ENCODE measurements around the gene AFAP1L1. TPM values are rescaled to one million over a fixed set of nuclear protein-coding genes. Genes with fewer than 3 reads are reported as not detected.

AFAP1L1 gene
- total and polyA plus RNA-seq, 2 of the 13 experiments (the other 11 are each of a cell fraction or from before 2014, with no cell fraction given) = 0.38 to 1.0 TPM

DNA sequence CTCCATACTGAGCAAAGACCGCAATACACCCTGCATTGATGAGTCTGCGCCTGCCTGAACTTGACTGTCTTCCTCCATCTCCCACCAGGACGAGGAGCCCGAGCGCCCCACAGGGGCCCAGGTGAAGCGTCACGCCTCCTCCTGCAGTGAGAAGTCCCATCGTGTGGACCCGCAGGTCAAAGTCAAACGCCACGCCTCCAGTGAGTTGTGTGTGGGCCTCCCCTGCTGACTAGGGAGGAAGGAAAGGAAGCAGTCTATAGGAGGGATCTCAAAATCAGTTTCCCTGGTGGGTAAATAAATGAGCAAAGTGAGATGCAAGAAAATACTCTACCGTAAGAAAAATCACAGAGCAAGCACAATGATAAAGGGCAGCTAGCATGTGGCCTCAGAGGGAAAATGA is 50.9 kb downstream of the AFAP1L1 start (continued):
- TF ChIP-seq ASH2L (IDR thresholded peaks at IDR 0.05; ENCODE audit: insufficient read length, low read depth, low read length) (peak; percentile 63), ZNF382 (CRISPR knock-in tag; IDR thresholded peaks at IDR 0.05; ENCODE audit: borderline replicate concordance) (no peak), ZBTB4 (CRISPR knock-in tag; IDR thresholded peaks at IDR 0.05; ENCODE audit: borderline replicate concordance) (no peak), ZXDC (CRISPR knock-in tag; IDR thresholded peaks at IDR 0.05) (no peak), ZNF891 (CRISPR knock-in tag; IDR thresholded peaks at IDR 0.05) (no peak), FOXA1 (IDR thresholded peaks at IDR 0.05) (no peak), FOXA1 (CRISPR knock-in tag; IDR thresholded peaks at IDR 0.05) (peak; percentile 12; the same call in 1 of the 2 replicates), ZNF570 (CRISPR knock-in tag; IDR thresholded peaks at IDR 0.05; ENCODE audit: borderline replicate concordance) (no peak), ZNF280D (CRISPR knock-in tag; IDR thresholded peaks at IDR 0.05) (no peak)
- TF ChIP-seq, protein P1, sequence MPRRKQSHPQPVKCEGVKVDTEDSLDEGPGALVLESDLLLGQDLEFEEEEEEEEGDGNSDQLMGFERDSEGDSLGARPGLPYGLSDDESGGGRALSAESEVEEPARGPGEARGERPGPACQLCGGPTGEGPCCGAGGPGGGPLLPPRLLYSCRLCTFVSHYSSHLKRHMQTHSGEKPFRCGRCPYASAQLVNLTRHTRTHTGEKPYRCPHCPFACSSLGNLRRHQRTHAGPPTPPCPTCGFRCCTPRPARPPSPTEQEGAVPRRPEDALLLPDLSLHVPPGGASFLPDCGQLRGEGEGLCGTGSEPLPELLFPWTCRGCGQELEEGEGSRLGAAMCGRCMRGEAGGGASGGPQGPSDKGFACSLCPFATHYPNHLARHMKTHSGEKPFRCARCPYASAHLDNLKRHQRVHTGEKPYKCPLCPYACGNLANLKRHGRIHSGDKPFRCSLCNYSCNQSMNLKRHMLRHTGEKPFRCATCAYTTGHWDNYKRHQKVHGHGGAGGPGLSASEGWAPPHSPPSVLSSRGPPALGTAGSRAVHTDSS (CRISPR knock-in tag; conservative IDR thresholded peaks at IDR 0.05) = no peak
- TF ChIP-seq, protein P2, sequence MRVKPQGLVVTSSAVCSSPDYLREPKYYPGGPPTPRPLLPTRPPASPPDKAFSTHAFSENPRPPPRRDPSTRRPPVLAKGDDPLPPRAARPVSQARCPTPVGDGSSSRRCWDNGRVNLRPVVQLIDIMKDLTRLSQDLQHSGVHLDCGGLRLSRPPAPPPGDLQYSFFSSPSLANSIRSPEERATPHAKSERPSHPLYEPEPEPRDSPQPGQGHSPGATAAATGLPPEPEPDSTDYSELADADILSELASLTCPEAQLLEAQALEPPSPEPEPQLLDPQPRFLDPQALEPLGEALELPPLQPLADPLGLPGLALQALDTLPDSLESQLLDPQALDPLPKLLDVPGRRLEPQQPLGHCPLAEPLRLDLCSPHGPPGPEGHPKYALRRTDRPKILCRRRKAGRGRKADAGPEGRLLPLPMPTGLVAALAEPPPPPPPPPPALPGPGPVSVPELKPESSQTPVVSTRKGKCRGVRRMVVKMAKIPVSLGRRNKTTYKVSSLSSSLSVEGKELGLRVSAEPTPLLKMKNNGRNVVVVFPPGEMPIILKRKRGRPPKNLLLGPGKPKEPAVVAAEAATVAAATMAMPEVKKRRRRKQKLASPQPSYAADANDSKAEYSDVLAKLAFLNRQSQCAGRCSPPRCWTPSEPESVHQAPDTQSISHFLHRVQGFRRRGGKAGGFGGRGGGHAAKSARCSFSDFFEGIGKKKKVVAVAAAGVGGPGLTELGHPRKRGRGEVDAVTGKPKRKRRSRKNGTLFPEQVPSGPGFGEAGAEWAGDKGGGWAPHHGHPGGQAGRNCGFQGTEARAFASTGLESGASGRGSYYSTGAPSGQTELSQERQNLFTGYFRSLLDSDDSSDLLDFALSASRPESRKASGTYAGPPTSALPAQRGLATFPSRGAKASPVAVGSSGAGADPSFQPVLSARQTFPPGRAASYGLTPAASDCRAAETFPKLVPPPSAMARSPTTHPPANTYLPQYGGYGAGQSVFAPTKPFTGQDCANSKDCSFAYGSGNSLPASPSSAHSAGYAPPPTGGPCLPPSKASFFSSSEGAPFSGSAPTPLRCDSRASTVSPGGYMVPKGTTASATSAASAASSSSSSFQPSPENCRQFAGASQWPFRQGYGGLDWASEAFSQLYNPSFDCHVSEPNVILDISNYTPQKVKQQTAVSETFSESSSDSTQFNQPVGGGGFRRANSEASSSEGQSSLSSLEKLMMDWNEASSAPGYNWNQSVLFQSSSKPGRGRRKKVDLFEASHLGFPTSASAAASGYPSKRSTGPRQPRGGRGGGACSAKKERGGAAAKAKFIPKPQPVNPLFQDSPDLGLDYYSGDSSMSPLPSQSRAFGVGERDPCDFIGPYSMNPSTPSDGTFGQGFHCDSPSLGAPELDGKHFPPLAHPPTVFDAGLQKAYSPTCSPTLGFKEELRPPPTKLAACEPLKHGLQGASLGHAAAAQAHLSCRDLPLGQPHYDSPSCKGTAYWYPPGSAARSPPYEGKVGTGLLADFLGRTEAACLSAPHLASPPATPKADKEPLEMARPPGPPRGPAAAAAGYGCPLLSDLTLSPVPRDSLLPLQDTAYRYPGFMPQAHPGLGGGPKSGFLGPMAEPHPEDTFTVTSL (CRISPR knock-in tag; IDR thresholded peaks at IDR 0.05; ENCODE audit: borderline replicate concordance) = peak; percentile 49; the same call in 1 of the 2 replicates

Measured in HepG2 (cell line).